IPS-15b (cell line): ENCODE data around the gene LINC01488.

Experiments used
- H3K27me3 ChIP-seq: one replicate; pipeline ENCODE4 v1.6.1; 2013; ENCODE audit warnings: low read length; ENCODE audit not compliant: control insufficient read depth, insufficient read depth
- H3K36me3 ChIP-seq: one replicate; pipeline ENCODE4 v1.6.1; 2013; ENCODE audit warnings: low read length; ENCODE audit not compliant: control insufficient read depth, insufficient read depth
- H3K4me1 ChIP-seq: one replicate; pipeline ENCODE4 v1.6.1; 2013; ENCODE audit warnings: mild to moderate bottlenecking, low read length; ENCODE audit not compliant: control insufficient read depth, insufficient read depth
- H3K4me3 ChIP-seq: one replicate; pipeline ENCODE4 v1.5.1; 2013; ENCODE audit warnings: low read depth, low read length
- H3K9ac ChIP-seq: one replicate; pipeline ENCODE4 v1.6.1; 2013; ENCODE audit warnings: low read depth, mild to moderate bottlenecking, low read length
- H3K9me3 ChIP-seq: one replicate; pipeline ENCODE4 v1.6.1; 2013; ENCODE audit warnings: mild to moderate bottlenecking, low read length; ENCODE audit not compliant: control insufficient read depth, insufficient read depth

LINC01488 gene

GRCh38 chr11:69468221-69468620, 13.2 kb upstream of the LINC01488 start:
- Histone ChIP-seq H3K9me3 (no peaks in the 10 kb centered on the region), H3K36me3 (no peaks in the 10 kb centered on the region), H3K9ac (no peak overlapping the region), H3K4me3 (no peak overlapping the region), H3K4me1 (no peaks in the 10 kb centered on the region), H3K27me3 (peaks cover 3% of the 10 kb centered on the region)

- Histone ChIP-seq H3K36me3 (no peaks in the 10 kb centered on the region), H3K9ac (no peak overlapping the region), H3K9me3 (no peaks in the 10 kb centered on the region), H3K4me3 (no peak overlapping the region), H3K4me1 (no peaks in the 10 kb centered on the region), H3K27me3 (peaks cover 8% of the 10 kb centered on the region)
Observed at GRCh38 chr11:69468911-69469885, 12.3 kb upstream of the LINC01488 start.

- peaks cover 16% of the 10 kb centered on the region for H3K27me3 ChIP-seq
- no peaks in the 10 kb centered on the region for H3K9me3 ChIP-seq
- no peak overlapping the region for H3K9ac ChIP-seq
- H3K4me3 ChIP-seq: no peak overlapping the region
- H3K36me3 ChIP-seq: no peaks in the 10 kb centered on the region
- H3K4me1 ChIP-seq: no peaks in the 10 kb centered on the region
Observed at GRCh38 chr11:69470301-69470700, 11.2 kb upstream of the LINC01488 start.

GRCh38 chr11:69470793-69471728, 10.4 kb upstream of the LINC01488 start:
- Histone ChIP-seq H3K4me3 (no peak overlapping the region), H3K27me3 (peaks cover 16% of the 10 kb centered on the region), H3K9ac (no peak overlapping the region), H3K4me1 (peaks cover 2% of the 10 kb centered on the region), H3K9me3 (no peaks in the 10 kb centered on the region), H3K36me3 (no peaks in the 10 kb centered on the region)

- no peaks in the 10 kb centered on the region for H3K9me3 ChIP-seq
- peaks cover 17% of the 10 kb centered on the region for H3K27me3 ChIP-seq
- no peak overlapping the region for H3K4me3 ChIP-seq
- H3K36me3 ChIP-seq: no peaks in the 10 kb centered on the region
- no peak overlapping the region for H3K9ac ChIP-seq
- H3K4me1 ChIP-seq: peaks cover 4% of the 10 kb centered on the region
Observed at GRCh38 chr11:69471729-69472540, 9.5 kb upstream of the LINC01488 start.

GRCh38 chr11:69472541-69473275, 8.8 kb upstream of the LINC01488 start:
- Histone ChIP-seq H3K36me3 (no peaks in the 10 kb centered on the region), H3K27me3 (peaks cover 23% of the 10 kb centered on the region), H3K4me3 (no peak overlapping the region), H3K9ac (no peak overlapping the region), H3K9me3 (no peaks in the 10 kb centered on the region), H3K4me1 (peaks cover 7% of the 10 kb centered on the region)

- peaks cover 24% of the 10 kb centered on the region for H3K27me3 ChIP-seq
Observed at GRCh38 chr11:69473276-69473845, 8.1 kb upstream of the LINC01488 start.

GRCh38 chr11:69474736-69475135, 6.7 kb upstream of the LINC01488 start:
- no peak overlapping the region for H3K4me3 ChIP-seq
- H3K27me3 ChIP-seq: peaks cover 24% of the 10 kb centered on the region
- no peak overlapping the region for H3K9ac ChIP-seq
- H3K36me3 ChIP-seq: no peaks in the 10 kb centered on the region
- H3K9me3 ChIP-seq: no peaks in the 10 kb centered on the region
- peaks cover 7% of the 10 kb centered on the region for H3K4me1 ChIP-seq

More at GRCh38 chr11:69473276-69473845, 8.1 kb upstream of the LINC01488 start:
- no peaks in the 10 kb centered on the region for H3K36me3 ChIP-seq
- H3K4me1 ChIP-seq: peaks cover 7% of the 10 kb centered on the region
- no peak overlapping the region for H3K4me3 ChIP-seq
- H3K9ac ChIP-seq: no peak overlapping the region
- H3K9me3 ChIP-seq: no peaks in the 10 kb centered on the region

- no peaks in the 10 kb centered on the region for H3K36me3 ChIP-seq
- peaks cover 7% of the 10 kb centered on the region for H3K4me1 ChIP-seq
- H3K9me3 ChIP-seq: no peaks in the 10 kb centered on the region
- no peak overlapping the region for H3K4me3 ChIP-seq
- H3K27me3 ChIP-seq: peaks cover 24% of the 10 kb centered on the region
- no peak overlapping the region for H3K9ac ChIP-seq
Observed at GRCh38 chr11:69475141-69475865, 6.2 kb upstream of the LINC01488 start.

- Histone ChIP-seq H3K4me1 (peaks cover 7% of the 10 kb centered on the region), H3K4me3 (peak overlapping the region; percentile 8), H3K36me3 (no peaks in the 10 kb centered on the region), H3K9ac (no peak overlapping the region), H3K9me3 (no peaks in the 10 kb centered on the region), H3K27me3 (peaks cover 24% of the 10 kb centered on the region)
Observed at GRCh38 chr11:69475866-69476471, 5.5 kb upstream of the LINC01488 start.
